Subcutaneous adipose tissue (tissue), 4 donors: ENCODE results near the gene THOC5. TPM values are rescaled to one million over a fixed set of nuclear protein-coding genes. Genes with fewer than 3 reads are reported as not detected.

Source experiments
- CTCF ChIP-seq: fragments of 450-650 bp; IDR thresholded peaks from one replicate; pipeline ENCODE4 v1.5.1; 2016; ENCODE audit warnings: low read depth, mild to moderate bottlenecking, control low read depth, antibody characterized with exemption, moderate library complexity
- total RNA-seq, 4 donors: library from RNA; depleted of rRNA; stranded (reverse); fragments of >200 nt; gene quantifications; one replicate each; pipeline ENCODE4 v1.1.0, GENCODE V29; 2016

Gene THOC5
- total RNA-seq, 4 donors from 2014 or later = 26.9 to 55.8 (median 46.2) TPM

GRCh38 chr22:29567338-29567737 is 13.8 kb upstream of the THOC5 start:
- no peak for TF ChIP-seq CTCF

GRCh38 chr22:29563652-29564460 is 10.3 kb upstream of the THOC5 start:
- TF ChIP-seq CTCF = no peak

- TF ChIP-seq CTCF = no peak
Observed at GRCh38 chr22:29559853-29560252, 6.3 kb upstream of the THOC5 start.

GRCh38 chr22:29559030-29559429 is 5.5 kb upstream of the THOC5 start:
- no peak for TF ChIP-seq CTCF

- TF ChIP-seq CTCF = no peak
Observed at GRCh38 chr22:29555065-29555644, 1.6 kb upstream of the THOC5 start.

- no peak for TF ChIP-seq CTCF
Observed at GRCh38 chr22:29550005-29550404, 3.6 kb downstream of the THOC5 start.

GRCh38 chr22:29541845-29542244 is 11.7 kb downstream of the THOC5 start:
- no peak for TF ChIP-seq CTCF
